Effector memory CD4-positive, alpha-beta T cell (primary cell): Measurements from ENCODE around the gene CDH4.

ENCODE experiments used
- DNase-seq, 3 donors: peaks; one replicate each; pipeline ENCODE4 v3.0.0-alpha.2; 2020
- H3K27ac ChIP-seq: 2 replicates; pipeline ENCODE4 v1.7.0; 2013; ENCODE audit warnings: mild to moderate bottlenecking, low read length, moderate library complexity; ENCODE audit not compliant: insufficient read depth, poor library complexity, severe bottlenecking
- H3K27me3 ChIP-seq: replicated peaks from 2 replicates; pipeline ENCODE4 v1.7.0; 2013; ENCODE audit warnings: mild to moderate bottlenecking, low read length; ENCODE audit not compliant: insufficient read depth, control insufficient read depth, poor library complexity, severe bottlenecking
- H3K36me3 ChIP-seq: 2 replicates; pipeline ENCODE4 v1.7.0; 2013; ENCODE audit warnings: mild to moderate bottlenecking, low read length, moderate library complexity; ENCODE audit not compliant: control insufficient read depth, insufficient read depth
- H3K4me1 ChIP-seq: 2 replicates; pipeline ENCODE4 v1.7.0; 2013; ENCODE audit warnings: low read length, mild to moderate bottlenecking; ENCODE audit not compliant: control insufficient read depth, insufficient read depth, poor library complexity, severe bottlenecking
- H3K4me3 ChIP-seq: 2 replicates; pipeline ENCODE4 v1.7.0; 2013; ENCODE audit warnings: low read length, low read depth, mild to moderate bottlenecking; ENCODE audit not compliant: insufficient read depth, poor library complexity, severe bottlenecking
- H3K9me3 ChIP-seq: 2 replicates; pipeline ENCODE4 v1.7.0; 2013; ENCODE audit warnings: mild to moderate bottlenecking, low read length, moderate library complexity; ENCODE audit not compliant: control insufficient read depth

Gene CDH4

DNA sequence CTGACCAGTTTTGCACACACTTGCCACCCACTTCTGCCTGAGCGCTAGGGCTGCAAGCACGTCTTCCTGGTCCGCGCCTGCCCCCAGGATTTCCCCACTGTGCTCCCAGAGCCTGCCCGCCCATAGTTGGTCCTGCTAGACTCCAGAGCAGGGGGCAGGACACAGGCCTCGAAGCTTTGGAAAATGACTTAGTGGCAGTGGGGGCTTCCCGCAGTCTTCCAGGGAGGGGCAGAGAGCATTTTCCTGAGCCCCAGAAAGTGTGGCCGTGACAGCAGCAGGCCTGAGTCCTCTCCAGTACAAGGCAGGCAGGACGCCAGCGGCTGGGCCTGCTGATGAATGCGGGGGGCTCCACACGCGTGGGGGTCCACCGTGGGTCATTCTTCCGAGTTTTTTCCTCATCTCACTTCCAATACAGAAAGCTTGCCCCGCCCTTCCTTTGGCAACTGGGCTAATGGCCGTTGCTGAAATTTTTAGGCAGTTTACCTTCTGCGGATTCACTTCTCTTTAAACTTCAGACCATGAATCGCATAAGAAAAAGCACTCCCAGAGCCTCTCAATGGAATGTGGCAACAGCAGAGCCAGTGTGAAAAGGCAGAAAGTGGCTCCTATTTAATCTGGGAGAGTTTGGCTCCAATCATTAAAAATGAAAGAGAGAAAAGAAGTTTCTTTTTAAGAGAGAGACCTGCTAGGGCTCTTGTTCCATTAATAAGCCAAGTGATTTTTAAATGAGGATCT, 383.8 kb downstream of the CDH4 start:
- H3K9me3 ChIP-seq: no peaks in the 10 kb centered on the region

DNA sequence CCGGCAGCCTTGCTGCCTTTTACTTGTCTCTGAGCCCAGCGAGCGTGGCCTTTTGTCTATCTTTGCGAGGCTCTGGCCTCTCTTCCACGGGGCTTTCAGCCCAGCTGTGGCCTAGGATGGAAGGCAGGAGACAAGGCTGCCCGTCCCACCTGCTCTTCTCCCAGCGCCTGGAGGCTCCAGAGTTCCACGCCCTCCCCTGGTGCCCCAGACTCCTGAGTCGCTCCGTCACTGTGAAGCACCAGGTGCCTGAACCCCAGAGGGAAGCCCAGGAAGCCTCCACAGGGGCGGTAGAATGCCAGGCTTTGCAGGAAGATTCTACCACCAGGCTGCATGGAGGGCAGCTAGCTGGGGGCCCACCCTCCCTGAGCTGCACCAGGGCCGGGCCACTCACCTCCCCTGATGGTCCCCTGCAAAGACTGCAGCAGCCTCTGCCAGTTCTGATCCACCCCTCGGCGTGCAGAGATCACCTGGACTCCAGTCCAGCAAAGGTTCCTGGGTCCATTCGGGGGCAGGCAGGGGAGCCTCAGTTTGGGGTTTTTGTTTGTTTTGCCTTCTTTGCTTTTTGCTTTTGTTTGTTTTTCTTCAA, 384.6 kb downstream of the CDH4 start:
- no peaks in the 10 kb centered on the region for H3K27me3 ChIP-seq
- no peaks in the 10 kb centered on the region for H3K4me1 ChIP-seq
- H3K36me3 ChIP-seq: no peaks in the 10 kb centered on the region
- no peak overlapping the region for H3K4me3 ChIP-seq
- DNase-seq: no peak
- no peak overlapping the region for H3K27ac ChIP-seq
- no peaks in the 10 kb centered on the region for H3K9me3 ChIP-seq

More for the DNA sequence above, 383.8 kb downstream of the CDH4 start:
- no peak overlapping the region for H3K27ac ChIP-seq
- H3K4me3 ChIP-seq: no peak overlapping the region
- no peak for DNase-seq
- H3K36me3 ChIP-seq: no peaks in the 10 kb centered on the region
- H3K27me3 ChIP-seq: no peaks in the 10 kb centered on the region
- no peaks in the 10 kb centered on the region for H3K4me1 ChIP-seq

DNA sequence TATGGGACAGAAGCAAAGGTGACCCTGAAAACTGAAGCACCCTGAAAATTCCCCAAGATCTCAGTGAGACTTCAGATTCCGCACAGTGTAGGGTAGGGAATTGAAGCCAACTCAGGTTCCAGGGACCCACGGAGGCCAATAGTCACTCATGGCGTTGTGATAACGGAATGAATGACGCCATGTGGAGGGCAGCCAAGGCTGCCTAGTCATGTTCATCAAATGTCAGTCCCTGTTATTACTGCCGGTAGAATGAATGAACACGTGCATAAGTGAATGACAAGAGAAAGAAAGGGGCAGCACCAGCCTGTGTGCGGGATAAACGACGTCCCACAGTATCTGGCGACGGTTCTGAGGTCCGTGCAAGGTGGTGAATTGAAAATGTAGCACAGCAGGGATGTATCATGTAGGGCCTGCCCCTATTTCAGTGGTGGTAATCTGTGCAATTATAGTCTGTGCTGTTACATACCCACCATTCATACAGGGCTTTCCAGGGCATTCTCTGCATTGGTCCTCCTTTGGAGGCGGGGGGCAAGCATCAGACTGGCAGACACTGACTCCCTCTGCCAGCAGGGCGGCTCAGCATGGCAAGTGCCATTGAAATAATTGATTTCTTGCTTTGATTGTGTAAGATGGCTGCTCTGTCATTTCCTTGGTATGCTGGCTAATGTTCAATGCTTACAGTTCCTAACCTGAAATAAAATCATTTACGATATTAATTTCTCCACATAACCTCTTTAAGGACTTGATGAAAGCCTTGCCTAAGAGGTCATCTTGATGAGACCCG, 386.9 kb downstream of the CDH4 start:
- Histone ChIP-seq H3K4me1 (no peaks in the 10 kb centered on the region), H3K9me3 (no peaks in the 10 kb centered on the region), H3K27ac (no peak overlapping the region), H3K36me3 (no peaks in the 10 kb centered on the region), H3K4me3 (no peak overlapping the region), H3K27me3 (no peaks in the 10 kb centered on the region)
- DNase-seq: no peak

DNA sequence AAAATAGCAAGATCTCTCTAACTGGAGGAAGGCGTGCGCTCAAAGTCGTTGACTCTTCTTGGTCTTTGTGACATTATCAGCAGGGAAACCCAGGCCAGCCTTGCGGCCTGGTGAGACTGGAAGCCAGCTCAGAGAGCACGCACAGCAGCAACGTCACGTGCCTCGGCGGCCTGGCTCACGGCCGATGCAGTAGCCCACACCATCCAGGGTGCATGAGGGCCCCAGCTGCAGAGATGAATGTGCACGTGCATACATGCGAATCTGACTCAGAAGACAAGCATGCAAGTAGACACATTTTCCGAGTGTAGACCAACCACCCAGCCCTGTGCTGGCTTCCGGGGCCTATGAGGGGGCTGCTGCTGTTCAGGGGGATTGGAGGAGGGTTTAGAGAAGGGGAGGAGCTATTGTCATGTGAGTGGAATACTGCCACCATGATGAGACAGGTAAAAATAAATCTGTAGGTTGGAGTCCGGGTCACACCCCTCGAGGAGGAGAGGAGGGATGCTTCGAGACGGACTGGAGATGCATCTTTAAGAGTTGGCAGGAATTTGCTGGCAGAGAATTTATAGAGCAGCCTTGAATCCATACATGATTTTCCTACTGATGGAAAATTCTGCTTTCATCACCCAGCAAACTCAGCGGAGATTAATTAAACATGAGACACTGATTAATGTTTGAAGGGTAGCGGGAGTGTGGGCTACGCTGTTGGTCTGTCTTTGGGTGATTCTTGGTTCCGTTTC, 388.2 kb downstream of the CDH4 start:
- no peaks in the 10 kb centered on the region for H3K4me1 ChIP-seq
- H3K36me3 ChIP-seq: no peaks in the 10 kb centered on the region

DNA sequence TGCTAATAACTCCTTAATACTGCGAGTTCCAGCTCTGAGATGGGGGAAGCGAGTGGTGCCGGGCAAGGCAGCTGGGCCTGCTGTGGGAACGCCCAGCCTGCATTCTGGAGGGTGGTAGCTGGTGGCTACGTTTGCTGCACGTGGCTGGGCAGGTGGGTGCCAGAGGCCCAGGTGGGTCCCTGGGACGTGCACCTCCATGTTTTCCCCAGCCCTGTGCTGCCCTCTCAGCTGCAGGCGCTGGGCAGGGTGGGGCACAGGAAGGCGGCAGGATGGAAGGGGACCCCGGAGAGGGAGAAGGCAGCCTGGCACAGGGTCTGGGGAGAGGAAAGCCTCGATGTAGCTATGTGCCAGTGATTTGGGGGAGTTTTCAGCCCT, 388.8 kb downstream of the CDH4 start:
- no peaks in the 10 kb centered on the region for H3K27me3 ChIP-seq
- DNase-seq: no peak

More for the DNA sequence above, 388.2 kb downstream of the CDH4 start:
- Histone ChIP-seq H3K9me3 (no peaks in the 10 kb centered on the region), H3K27me3 (no peaks in the 10 kb centered on the region), H3K27ac (no peak overlapping the region), H3K4me3 (no peak overlapping the region)
- DNase-seq: no peak

DNA sequence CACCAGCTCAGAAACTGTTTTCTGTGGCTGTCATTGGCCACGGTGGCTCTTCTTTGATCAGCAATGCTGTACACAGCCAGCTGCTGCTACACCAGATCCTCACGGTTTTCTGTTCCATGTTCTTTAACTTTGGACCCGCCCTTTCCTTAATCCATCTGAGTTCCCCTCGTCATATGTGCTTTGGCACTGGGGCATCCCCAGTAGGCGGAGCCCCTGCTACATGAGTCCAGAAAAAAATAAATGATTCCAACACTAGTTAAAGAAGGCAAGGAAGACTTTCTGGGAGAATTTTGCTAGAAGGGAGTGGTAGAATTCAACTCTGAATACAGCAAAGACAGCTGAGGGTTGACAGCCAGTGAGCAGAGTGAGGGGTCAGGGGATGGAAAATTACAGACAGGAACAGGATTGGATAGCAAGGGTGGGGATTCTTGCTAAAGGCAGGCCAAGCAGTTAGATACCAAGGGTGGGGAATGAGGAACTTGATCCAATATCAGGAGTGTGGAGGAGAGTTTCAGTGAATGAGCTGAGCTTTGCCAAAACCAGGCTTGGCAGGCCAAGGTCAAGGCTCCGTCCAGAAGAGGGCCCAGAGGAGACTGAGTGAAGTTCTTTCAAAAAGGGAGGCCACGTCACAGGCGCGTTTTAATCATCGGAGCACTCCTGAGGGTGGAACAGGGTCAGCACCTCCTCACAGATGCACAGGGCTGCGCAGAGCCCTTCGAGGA, 391.8 kb downstream of the CDH4 start:
- Histone ChIP-seq H3K27me3 (no peaks in the 10 kb centered on the region), H3K4me1 (no peaks in the 10 kb centered on the region), H3K27ac (no peak overlapping the region), H3K9me3 (no peaks in the 10 kb centered on the region), H3K36me3 (no peaks in the 10 kb centered on the region), H3K4me3 (no peak overlapping the region)
- no peak for DNase-seq

More for the DNA sequence above, 388.8 kb downstream of the CDH4 start:
- no peaks in the 10 kb centered on the region for H3K36me3 ChIP-seq
- no peaks in the 10 kb centered on the region for H3K9me3 ChIP-seq
- H3K4me1 ChIP-seq: no peaks in the 10 kb centered on the region
- H3K4me3 ChIP-seq: no peak overlapping the region
- H3K27ac ChIP-seq: no peak overlapping the region

DNA sequence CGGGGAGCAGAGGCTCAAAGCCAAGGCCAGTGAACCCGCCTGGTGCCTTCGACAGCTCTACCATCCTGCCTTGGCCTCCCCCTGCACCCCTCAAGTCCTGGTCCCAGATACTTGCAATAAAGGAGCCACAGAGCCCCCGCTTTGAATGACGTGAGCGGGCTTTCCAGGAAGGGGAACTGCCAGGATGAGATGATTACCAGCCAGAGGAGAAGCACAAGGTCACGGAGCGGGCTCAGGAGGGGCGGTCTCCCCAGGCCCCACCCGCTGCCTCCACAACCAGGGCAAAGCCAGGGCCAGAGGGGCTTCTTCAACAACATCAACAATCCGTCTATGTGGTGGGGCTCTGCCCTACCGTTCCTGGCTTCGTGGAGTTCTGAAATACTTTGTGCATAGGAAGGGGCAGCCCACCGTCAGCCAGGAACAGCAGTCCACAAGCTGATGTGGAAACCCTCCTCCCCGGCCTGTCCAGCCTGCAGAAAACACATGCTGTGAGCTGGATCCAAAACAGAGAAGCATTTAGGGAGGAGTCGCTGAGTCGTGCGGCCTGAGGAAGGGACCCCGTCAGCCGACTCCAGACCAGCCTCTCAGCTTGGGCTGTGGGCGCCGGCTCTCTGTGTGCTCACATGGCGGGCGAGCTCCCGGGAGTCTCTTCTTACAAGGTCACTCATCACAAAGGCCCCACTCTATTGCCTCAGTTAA, 392.5 kb downstream of the CDH4 start:
- no peaks in the 10 kb centered on the region for H3K4me1 ChIP-seq
- H3K4me3 ChIP-seq: no peak overlapping the region
- no peaks in the 10 kb centered on the region for H3K9me3 ChIP-seq
- no peaks in the 10 kb centered on the region for H3K27me3 ChIP-seq
- no peak for DNase-seq
- H3K27ac ChIP-seq: no peak overlapping the region
- H3K36me3 ChIP-seq: no peaks in the 10 kb centered on the region

DNA sequence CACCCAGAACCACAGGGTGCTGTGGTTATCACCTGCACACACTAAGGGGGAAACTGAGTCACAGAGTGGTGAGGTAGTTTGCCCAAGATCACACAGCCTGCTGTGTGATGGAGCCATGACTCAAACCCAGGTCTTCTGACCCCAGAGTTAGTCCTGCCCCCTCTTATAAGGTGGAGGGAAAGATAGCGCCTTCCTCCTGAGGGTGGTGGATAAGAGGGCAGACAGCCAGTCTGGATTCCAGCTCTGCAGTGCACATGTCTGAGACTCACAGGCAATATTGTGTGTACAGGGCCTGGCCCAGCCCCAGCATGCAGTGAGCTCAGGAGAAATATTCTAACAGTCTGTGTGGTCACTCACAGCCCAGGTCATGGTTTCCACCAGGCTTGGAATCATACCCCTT, 393.7 kb downstream of the CDH4 start:
- Histone ChIP-seq H3K4me1 (no peaks in the 10 kb centered on the region), H3K4me3 (no peak overlapping the region), H3K9me3 (no peaks in the 10 kb centered on the region), H3K36me3 (no peaks in the 10 kb centered on the region), H3K27ac (no peak overlapping the region), H3K27me3 (no peaks in the 10 kb centered on the region)
- DNase-seq: no peak

DNA sequence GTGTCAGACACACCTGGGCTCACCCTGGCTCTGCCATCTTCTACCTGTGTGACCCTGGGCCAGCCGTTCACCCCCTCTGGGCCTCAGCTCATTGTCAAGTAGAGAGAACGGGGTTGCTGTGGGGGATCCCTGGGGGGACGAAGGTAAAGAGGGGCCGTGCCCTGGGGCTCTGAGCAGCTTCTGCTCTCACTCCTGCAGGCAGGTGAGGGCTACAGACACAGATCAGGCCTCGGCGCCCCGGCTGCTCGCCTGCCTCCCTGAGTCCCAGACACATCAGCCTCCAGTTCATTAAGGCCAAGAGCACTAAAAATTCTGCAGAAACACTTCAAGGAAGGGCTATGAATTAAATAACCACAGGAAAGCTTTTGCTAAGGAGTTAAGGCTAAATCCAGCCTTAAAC, 394.4 kb downstream of the CDH4 start:
- no peak overlapping the region for H3K27ac ChIP-seq
- H3K4me3 ChIP-seq: no peak overlapping the region
- H3K9me3 ChIP-seq: no peaks in the 10 kb centered on the region
- H3K4me1 ChIP-seq: no peaks in the 10 kb centered on the region
- H3K27me3 ChIP-seq: no peaks in the 10 kb centered on the region
- no peak for DNase-seq
- no peaks in the 10 kb centered on the region for H3K36me3 ChIP-seq
